Measurements from ENCODE around the gene HDAC7. TPM values are rescaled to one million over a fixed set of nuclear protein-coding genes. Genes with fewer than 3 reads are reported as not detected.

HDAC7 gene
- total and polyA plus RNA-seq, 2 of the 13 experiments (the other 11 are each of a cell fraction or from before 2014, with no cell fraction given), result 4.6 to 10.8 TPM

- no peak for TF ChIP-seq IRF1 (CRISPR knock-in tag; IDR thresholded peaks at IDR 0.05; ENCODE audit: low read depth)
- TF ChIP-seq SP2 (CRISPR knock-in tag; IDR thresholded peaks at IDR 0.05), result no peak
- no peak for TF ChIP-seq ZSCAN21 (CRISPR knock-in tag; IDR thresholded peaks at IDR 0.05; ENCODE audit: borderline replicate concordance)
- TF ChIP-seq, protein P1, sequence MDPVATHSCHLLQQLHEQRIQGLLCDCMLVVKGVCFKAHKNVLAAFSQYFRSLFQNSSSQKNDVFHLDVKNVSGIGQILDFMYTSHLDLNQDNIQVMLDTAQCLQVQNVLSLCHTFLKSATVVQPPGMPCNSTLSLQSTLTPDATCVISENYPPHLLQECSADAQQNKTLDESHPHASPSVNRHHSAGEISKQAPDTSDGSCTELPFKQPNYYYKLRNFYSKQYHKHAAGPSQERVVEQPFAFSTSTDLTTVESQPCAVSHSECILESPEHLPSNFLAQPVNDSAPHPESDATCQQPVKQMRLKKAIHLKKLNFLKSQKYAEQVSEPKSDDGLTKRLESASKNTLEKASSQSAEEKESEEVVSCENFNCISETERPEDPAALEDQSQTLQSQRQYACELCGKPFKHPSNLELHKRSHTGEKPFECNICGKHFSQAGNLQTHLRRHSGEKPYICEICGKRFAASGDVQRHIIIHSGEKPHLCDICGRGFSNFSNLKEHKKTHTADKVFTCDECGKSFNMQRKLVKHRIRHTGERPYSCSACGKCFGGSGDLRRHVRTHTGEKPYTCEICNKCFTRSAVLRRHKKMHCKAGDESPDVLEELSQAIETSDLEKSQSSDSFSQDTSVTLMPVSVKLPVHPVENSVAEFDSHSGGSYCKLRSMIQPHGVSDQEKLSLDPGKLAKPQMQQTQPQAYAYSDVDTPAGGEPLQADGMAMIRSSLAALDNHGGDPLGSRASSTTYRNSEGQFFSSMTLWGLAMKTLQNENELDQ (CRISPR knock-in tag; IDR thresholded peaks at IDR 0.05; ENCODE audit: borderline replicate concordance), result no peak
- Histone ChIP-seq H3K4me3 (replicated peaks in 1 of 3; ENCODE audit: insufficient read depth in 1 of 3, low read depth in 2 of 3, low read length in 3 of 3) (no peak overlapping the region), H4K20me1 (ENCODE audit: insufficient read depth, low read length) (no peaks in the 10 kb centered on the region), H3K36me3 (replicated peaks in 1 of 2; ENCODE audit: control insufficient read depth in 1 of 2, insufficient read depth in 2 of 2, low read length in 2 of 2) (no peaks in the 10 kb centered on the region), H3K27me3 (ENCODE audit: control insufficient read depth in 1 of 2, insufficient read depth in 2 of 2, low read length in 2 of 2) (peaks cover 6 to 12% of the 10 kb centered on the region in 2 experiments; a peak in 4 of 5 replicates), H3K4me2 (ENCODE audit: low read depth, low read length) (no peak overlapping the region), H3K9ac (ENCODE audit: insufficient read depth, low read depth, low read length) (no peak overlapping the region), H3K27ac (ENCODE audit: extremely low read length, insufficient read depth, low read length) (no peak overlapping the region), H3K9me3 (ENCODE audit: low read length) (no peaks in the 10 kb centered on the region), H3K79me2 (ENCODE audit: insufficient read depth, low read length) (no peaks in the 10 kb centered on the region), H2AFZ (ENCODE audit: low read length) (no peak overlapping the region), H3K4me1 (ENCODE audit: insufficient read depth, low read length) (no peaks in the 10 kb centered on the region; the same call in 1 of the 2 replicates)
- intact Hi-C loops (cut with micrococcal nuclease; ENCODE audit: unreplicated experiment), result no loop called here
- BruUV-seq (replicated peaks), result no TSS peak
- ChIA-PET CTCF (ENCODE audit: low intra/inter-chr PET ratio, low total read pairs) (no interaction called here), POLR2A (interaction anchor here (0.6 kb wide), 1 partner anchor 26 kb away, joined by 4 read pairs; no protein-coding TSS in a partner anchor)
- in situ Hi-C loops (cut with HindIII; ENCODE audit: extremely low pct_ligation_motif_present, low pct_unique_long_range_greater_than_20kb), result loop anchor here (5.0 kb wide), 2 partner anchors 48 to 118 kb away; no protein-coding TSS in a partner anchor
- DNase-seq (ENCODE audit: low spot score) (no peak), ATAC-seq (no peak), FAIRE-seq (no peak)
- 14% methylated on average over 3 of the region's 3 CpGs for WGBS (ENCODE audit: low lambda C conversion rate)
These were observed 16.1 kb upstream of the HDAC7 start for GRCh38 chr12:47835831-47836155.

All from HepG2 (cell line).